Endothelial cell of umbilical vein (primary cell): Measurements from ENCODE around the gene VSTM4. TPM values are rescaled to one million over a fixed set of nuclear protein-coding genes. Genes with fewer than 3 reads are reported as not detected.

Source experiments
- BruUV-seq: library from RNA; stranded (reverse); fragments of 400-500 nt; replicated peaks from 2 replicates; lab custom pipeline; 2021; lab: Mats Ljungman, UMichigan
- CTCF ChIA-PET: fragments of 300-600, 350-600 bp; sonication (Branson Sonifier 250); formaldehyde crosslinking; loops from one replicate; lab custom pipeline; 2021; ENCODE audit warnings: antibody characterized with exemption, inconsistent platforms; lab: Charles Lee
- POLR2A ChIA-PET: fragments of 300-600, 350-600 bp; sonication (Branson Sonifier 250); formaldehyde crosslinking; loops from one replicate; lab custom pipeline; 2021; ENCODE audit warnings: antibody characterized with exemption, inconsistent platforms; lab: Charles Lee
- DNase-seq: peaks from one replicate; pipeline ENCODE4 v3.0.0-alpha.2; 2011; ENCODE audit warnings: low read depth, low spot score
- FAIRE-seq: peaks from 2 replicates; lab custom pipeline; 2011; peaks lifted over from hg19 to GRCh38; lab: Jason Lieb, UNC
- H2AFZ ChIP-seq: 2 replicates; pipeline ENCODE4 v1.6.0; 2012; ENCODE audit warnings: low read depth, low read length, control low read depth, inconsistent platforms
- H3K27ac ChIP-seq: 2 replicates; pipeline ENCODE4 v1.5.1; 2011; ENCODE audit warnings: low read depth, mild to moderate bottlenecking, control low read depth, low read length, moderate library complexity; ENCODE audit not compliant: insufficient read depth
- H3K27me3 ChIP-seq, 2 experiments: 2 replicates each; pipeline versions ENCODE4 v1.6.0 to v1.6.1; 2011; ENCODE audit warnings: low read length in 2 of 2, mixed read lengths in 1 of 2; ENCODE audit not compliant: control insufficient read depth in 2 of 2, insufficient read depth in 2 of 2
- H3K36me3 ChIP-seq, 2 experiments: 2 replicates in 1 of 2; 3 replicates in 1 of 2; pipeline ENCODE4 v1.5.1; 2011; ENCODE audit warnings: low read length in 2 of 2, mild to moderate bottlenecking in 1 of 2, moderate library complexity in 1 of 2; ENCODE audit not compliant: control insufficient read depth in 2 of 2, insufficient read depth in 2 of 2; ENCODE audit errors: extremely low read depth in 1 of 2
- H3K4me1 ChIP-seq: 3 replicates; pipeline ENCODE4 v1.5.1; 2011; ENCODE audit warnings: mild to moderate bottlenecking, low read length; ENCODE audit not compliant: control insufficient read depth, insufficient read depth; ENCODE audit errors: extremely low read depth
- H3K4me2 ChIP-seq: 2 replicates; pipeline ENCODE4 v1.6.1; 2011; ENCODE audit warnings: low read length, control low read depth, mixed read lengths; ENCODE audit not compliant: insufficient read depth
- H3K4me3 ChIP-seq, 3 experiments: fragments of 200-600 bp in 1 of 3; sonication (generic), shearing (Covaris generic) in 1 of 3; replicated peaks in 1 of 3; 2 replicates each; pipeline ENCODE4 v1.5.1; 2011 to 2016; ENCODE audit warnings: control low read depth in 3 of 3, low read length in 3 of 3, mild to moderate bottlenecking in 2 of 3, inconsistent platforms in 1 of 3, low read depth in 1 of 3, moderate library complexity in 1 of 3; ENCODE audit not compliant: insufficient read depth in 1 of 3
- H3K79me2 ChIP-seq: 2 replicates; pipeline ENCODE4 v1.6.0; 2012; ENCODE audit warnings: low read length, inconsistent platforms; ENCODE audit not compliant: control insufficient read depth, insufficient read depth
- H3K9ac ChIP-seq: replicated peaks from 2 replicates; pipeline ENCODE3; 2011; ENCODE audit warnings: low read length, control low read depth; ENCODE audit not compliant: insufficient read depth; ENCODE audit errors: extremely low read depth
- H3K9me1 ChIP-seq: replicated peaks from 3 replicates; pipeline ENCODE4 v1.6.0; 2011; ENCODE audit warnings: mild to moderate bottlenecking, low read length; ENCODE audit not compliant: control insufficient read depth, insufficient read depth; ENCODE audit errors: extremely low read depth
- H3K9me3 ChIP-seq: replicated peaks from 2 replicates; pipeline ENCODE4 v1.5.1; 2012; ENCODE audit warnings: low read length, inconsistent platforms; ENCODE audit not compliant: control insufficient read depth, insufficient read depth
- H4K20me1 ChIP-seq: replicated peaks from 2 replicates; pipeline ENCODE3; 2011; ENCODE audit warnings: mild to moderate bottlenecking, low read length; ENCODE audit not compliant: control insufficient read depth, insufficient read depth; ENCODE audit errors: extremely low read depth
- CTCF ChIP-seq, 2 donors: IDR thresholded peaks; 1 replicate in 1 of 2; 2 replicates in 1 of 2; pipeline ENCODE4 v1.5.1; 2011; ENCODE audit warnings: low read length in 2 of 2, mild to moderate bottlenecking in 2 of 2, moderate library complexity in 2 of 2, control low read depth in 1 of 2, inconsistent platforms in 1 of 2, low read depth in 1 of 2; ENCODE audit not compliant: insufficient read depth in 1 of 2; ENCODE audit errors: extremely low read depth in 1 of 2
- EZH2 ChIP-seq: IDR thresholded peaks from 2 replicates; pipeline ENCODE4 v1.6.1; 2012; ENCODE audit warnings: borderline replicate concordance, low read depth, mild to moderate bottlenecking, moderate library complexity, low read length, inconsistent platforms; ENCODE audit not compliant: severe bottlenecking
- FOS ChIP-seq: IDR thresholded peaks from 2 replicates; pipeline ENCODE4 v1.6.1; 2011; ENCODE audit warnings: mild to moderate bottlenecking, low read length, moderate library complexity, borderline replicate concordance; ENCODE audit not compliant: insufficient read depth
- GATA2 ChIP-seq: IDR thresholded peaks from 2 replicates; pipeline ENCODE4 v1.7.0; 2011; ENCODE audit warnings: low read depth, mild to moderate bottlenecking, moderate library complexity, mixed read lengths, low read length; ENCODE audit not compliant: insufficient read length, insufficient read depth
- JUN ChIP-seq: IDR thresholded peaks from 2 replicates; pipeline ENCODE4 v1.6.1; 2011; ENCODE audit warnings: borderline replicate concordance, low read depth; ENCODE audit not compliant: insufficient read length, insufficient read depth
- MYC ChIP-seq: IDR thresholded peaks from one replicate; pipeline ENCODE4 v1.6.1; 2011; ENCODE audit warnings: mild to moderate bottlenecking, low read depth, low read length
- POLR2A ChIP-seq: IDR thresholded peaks from 2 replicates; pipeline ENCODE4 v1.6.1; 2012; ENCODE audit warnings: low read depth, mild to moderate bottlenecking, control low read depth, low read length
- POLR2AphosphoS5 ChIP-seq: IDR thresholded peaks from 2 replicates; pipeline ENCODE4 v1.6.1; 2012; ENCODE audit warnings: low read depth, mild to moderate bottlenecking, control low read depth, low read length, moderate library complexity; ENCODE audit not compliant: insufficient read depth
- dilution Hi-C: fragments of 300-500 bp; cut with MboI; formaldehyde crosslinking; loops from one replicate; pipeline ENCODE4 v1.15.0; 2019; ENCODE audit warnings: low sequenced_read_pairs; ENCODE audit not compliant: extremely low pct_ligation_motif_present
- intact Hi-C: fragments of 100-400 bp; cut with micrococcal nuclease; formaldehyde crosslinking; loops from one replicate; pipeline ENCODE4 v1.10.0; 2022
- polyA plus RNA-seq, 4 experiments: library from polyadenylated mRNA; depleted of rRNA in 3 of 4; stranded (reverse) in 3 of 4; unstranded in 1 of 4; fragments of >200 nt; gene quantifications; 2 replicates each; pipeline versions ENCODE4 v1.2.1 to v1.2.3, GENCODE V29; 2011 to 2012; ENCODE audit warnings: missing spikeins in 1 of 4
- total RNA-seq: library from RNA; stranded (reverse); gene quantifications from 2 replicates; pipeline ENCODE4 v1.2.3, GENCODE V29; 2021
- TF ChIP-seq, protein P1 (sequence below): IDR thresholded peaks from 2 replicates; pipeline ENCODE4 v1.6.1; 2011; ENCODE audit not compliant: insufficient read depth, insufficient read length

VSTM4 gene
- total and polyA plus RNA-seq, 2 donors (not counting 3 experiments of a cell fraction or from before 2014, with no cell fraction given) = 0.07 TPM

DNA sequence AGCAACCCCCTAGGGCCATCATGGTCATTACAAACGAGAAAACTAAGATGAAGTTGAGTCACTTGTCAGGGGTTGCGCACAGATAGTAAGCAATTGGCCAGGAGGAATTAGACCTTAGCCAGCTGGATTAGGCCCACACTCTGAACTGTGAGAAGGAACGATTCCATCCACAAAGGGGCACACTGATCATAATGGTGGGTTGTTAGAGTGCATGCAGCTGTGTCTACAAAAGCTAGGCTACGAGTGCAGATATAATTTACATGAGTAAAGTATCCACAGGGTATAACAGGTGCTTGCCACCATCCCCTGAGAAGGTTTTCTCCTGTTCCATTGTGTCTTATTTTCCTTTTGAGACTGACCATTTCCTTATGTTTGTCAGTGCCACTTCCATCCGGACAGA, 35.1 kb upstream of the VSTM4 start:
- TF ChIP-seq CTCF (IDR thresholded peaks at IDR 0.05; ENCODE audit: extremely low read depth in 1 of 2, insufficient read depth in 1 of 2, low read depth in 1 of 2, low read length in 2 of 2) = no peak
- no peak for TF ChIP-seq GATA2
- TF ChIP-seq EZH2 = no peak
- no peak for DNase-seq
- BruUV-seq = no TSS peak
- H3K9me3 ChIP-seq = no peaks in the 10 kb centered on the region
- intact Hi-C loops = no loop called here
- H3K79me2 ChIP-seq = no peaks in the 10 kb centered on the region
- no peak overlapping the region for H3K4me3 ChIP-seq
- H3K9ac ChIP-seq = no peak overlapping the region
- H3K27me3 ChIP-seq = peaks cover 0 to 5% of the 10 kb centered on the region in 2 experiments
- H2AFZ ChIP-seq = no peak overlapping the region
- no peak overlapping the region for H3K27ac ChIP-seq
- no peaks in the 10 kb centered on the region for H3K9me1 ChIP-seq
- H3K36me3 ChIP-seq = no peaks in the 10 kb centered on the region
- ChIA-PET POLR2A (no interaction called here), CTCF (interaction anchor here (1.1 kb wide), 1 partner anchor 14 kb away, joined by 3 read pairs; no protein-coding TSS in a partner anchor)
- peak; percentile 12 for FAIRE-seq
- no peak overlapping the region for H3K4me2 ChIP-seq
- dilution Hi-C loops = no loop called here
- H4K20me1 ChIP-seq = no peaks in the 10 kb centered on the region
- no peaks in the 10 kb centered on the region for H3K4me1 ChIP-seq

GRCh38 chr10:49149881-49150280, 34.6 kb upstream of the VSTM4 start:
- dilution Hi-C loops = no loop called here
- Histone ChIP-seq H3K4me1 (no peaks in the 10 kb centered on the region), H3K9me3 (no peaks in the 10 kb centered on the region), H2AFZ (no peak overlapping the region), H3K27ac (no peak overlapping the region), H3K36me3 (no peaks in the 10 kb centered on the region), H3K4me2 (no peak overlapping the region), H3K9me1 (no peaks in the 10 kb centered on the region), H3K4me3 (no peak overlapping the region), H4K20me1 (no peaks in the 10 kb centered on the region), H3K79me2 (no peaks in the 10 kb centered on the region), H3K9ac (no peak overlapping the region), H3K27me3 (peaks cover 0 to 5% of the 10 kb centered on the region in 2 experiments)
- DNase-seq (no peak), FAIRE-seq (no peak)
- POLR2A ChIA-PET = no interaction called here
- intact Hi-C loops = no loop called here
- CTCF ChIA-PET = no interaction called here
- no peak for TF ChIP-seq FOS
- TF ChIP-seq, protein P1, sequence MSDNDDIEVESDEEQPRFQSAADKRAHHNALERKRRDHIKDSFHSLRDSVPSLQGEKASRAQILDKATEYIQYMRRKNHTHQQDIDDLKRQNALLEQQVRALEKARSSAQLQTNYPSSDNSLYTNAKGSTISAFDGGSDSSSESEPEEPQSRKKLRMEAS = no peak
- no peak for TF ChIP-seq CTCF (IDR thresholded peaks at IDR 0.05; ENCODE audit: extremely low read depth in 1 of 2, insufficient read depth in 1 of 2, low read depth in 1 of 2, low read length in 2 of 2)
- TF ChIP-seq POLR2A = no peak
- no peak for TF ChIP-seq POLR2AphosphoS5
- no peak for TF ChIP-seq MYC
- TF ChIP-seq JUN = no peak
- no peak for TF ChIP-seq EZH2
- TF ChIP-seq GATA2 = no peak
- BruUV-seq = no TSS peak
